HT-29 (cell line): ENCODE data around the gene PRKRIP1. TPM values are rescaled to one million over a fixed set of nuclear protein-coding genes. Genes with fewer than 3 reads are reported as not detected.
"Not testable (repeated sequence)": the region's sequence is repeated elsewhere in the genome, so short reads cannot be mapped to it uniquely, and the experiment has no call there.

Experiments used
- DNase-seq: peaks from one replicate; pipeline ENCODE4 v3.0.0-alpha.2; 2015; ENCODE audit warnings: low spot score
- total RNA-seq: library from RNA; depleted of rRNA; stranded (reverse); fragments of >200 nt; shearing (Covaris generic); gene quantifications from 2 replicates; pipeline ENCODE4 v1.2.3, GENCODE V29; 2014

The PRKRIP1 gene
- total RNA-seq, 1 experiment from 2014 or later = 38.8 TPM

DNA sequence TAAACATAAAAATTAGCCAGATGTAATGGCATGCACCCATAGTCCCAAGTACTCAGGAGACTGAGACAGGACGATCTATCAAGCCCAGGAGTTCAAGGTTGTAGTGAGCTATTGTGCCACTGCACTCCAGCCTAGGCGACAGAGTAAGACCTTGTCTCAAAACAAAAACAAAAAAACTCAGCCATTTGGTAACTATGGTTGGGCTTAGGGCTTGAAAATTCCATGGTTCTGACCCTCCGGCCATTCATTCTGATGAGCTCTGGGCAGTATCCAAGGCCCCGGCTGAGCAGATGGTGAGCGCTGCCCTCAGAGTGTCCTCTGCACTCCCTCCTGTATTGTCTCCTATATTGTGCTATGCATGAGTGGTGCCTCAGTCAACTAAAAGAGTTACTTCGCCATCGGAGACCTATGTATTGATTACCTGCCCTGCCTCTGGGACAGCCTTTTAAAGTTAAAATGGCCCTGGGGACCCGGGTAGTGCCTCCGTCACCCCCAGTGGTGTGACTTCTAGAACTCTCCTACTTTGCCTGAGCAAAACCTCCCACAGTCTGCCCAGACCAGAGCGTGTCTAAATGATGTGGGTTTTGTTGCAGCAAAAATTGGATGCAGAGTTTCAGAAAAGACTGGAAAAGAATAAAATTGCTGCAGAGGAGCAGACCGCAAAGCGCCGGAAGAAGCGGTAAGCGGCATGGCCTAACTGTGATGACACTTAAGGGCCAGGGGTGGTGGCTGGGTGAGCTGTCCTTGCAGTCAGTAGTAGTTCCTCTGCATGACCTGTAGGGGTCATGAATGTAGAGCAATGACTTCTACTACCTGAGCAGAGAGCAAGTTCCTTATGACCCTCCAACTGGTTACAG is 8.1 kb downstream of the PRKRIP1 start:
- DNase-seq = peak; percentile 82

DNA sequence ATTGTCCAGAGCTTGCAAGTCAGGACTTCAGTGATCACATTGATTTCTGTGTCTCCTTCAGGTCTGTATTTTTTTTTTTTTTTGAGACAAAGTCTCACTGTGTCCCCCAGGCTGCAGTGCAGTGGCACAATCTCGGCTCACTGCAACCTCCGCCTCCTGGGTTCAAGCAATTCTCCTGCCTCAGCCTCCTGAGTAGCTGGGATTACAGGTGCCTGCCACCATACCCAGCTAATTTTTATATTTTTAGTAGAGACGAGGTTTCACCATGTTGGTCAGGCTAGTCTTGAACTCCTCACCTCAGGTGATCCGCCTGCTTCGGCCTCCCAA is 8.7 kb downstream of the PRKRIP1 start:
- not testable (repeated sequence) for DNase-seq

DNA sequence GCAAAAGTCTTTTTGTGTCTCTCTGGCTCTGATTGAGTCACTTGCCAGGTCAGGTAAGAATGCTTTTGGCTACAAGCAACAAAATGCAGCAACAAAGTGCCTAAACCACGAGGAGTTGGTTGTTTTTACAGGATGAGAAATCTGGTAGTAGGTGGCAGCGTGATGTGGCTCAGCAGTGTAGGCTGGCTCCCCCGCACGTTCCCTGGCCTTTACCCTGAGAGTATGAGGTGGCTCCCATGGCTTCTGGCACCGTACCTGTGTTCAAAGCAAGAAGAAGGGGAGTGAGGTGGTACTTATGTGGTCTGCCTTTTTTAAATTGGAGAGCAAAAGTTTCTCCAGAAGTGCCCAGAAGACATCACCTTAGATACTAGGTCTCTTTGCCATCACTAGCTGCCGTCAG is 11.7 kb downstream of the PRKRIP1 start:
- no peak for DNase-seq

DNA sequence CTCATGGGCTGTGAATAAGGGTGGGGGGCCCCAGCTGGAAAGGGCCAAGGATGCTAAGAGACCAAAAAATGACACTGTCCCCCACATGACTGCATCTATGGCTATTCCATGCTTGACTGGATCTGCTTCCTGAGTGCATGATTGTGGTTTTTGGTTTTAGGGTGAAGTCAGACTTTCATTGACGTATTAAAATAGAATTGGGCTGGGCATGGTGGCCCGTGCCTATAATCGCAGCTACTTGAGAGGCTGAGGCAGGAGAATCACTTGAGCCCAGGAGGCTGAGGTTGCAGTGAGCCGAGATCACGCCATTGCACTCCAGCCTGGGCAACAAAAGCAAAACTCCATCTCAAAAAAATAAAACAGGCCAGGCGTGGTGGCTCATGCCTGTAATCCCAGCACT is 12.4 kb downstream of the PRKRIP1 start:
- not testable (repeated sequence) for DNase-seq

DNA sequence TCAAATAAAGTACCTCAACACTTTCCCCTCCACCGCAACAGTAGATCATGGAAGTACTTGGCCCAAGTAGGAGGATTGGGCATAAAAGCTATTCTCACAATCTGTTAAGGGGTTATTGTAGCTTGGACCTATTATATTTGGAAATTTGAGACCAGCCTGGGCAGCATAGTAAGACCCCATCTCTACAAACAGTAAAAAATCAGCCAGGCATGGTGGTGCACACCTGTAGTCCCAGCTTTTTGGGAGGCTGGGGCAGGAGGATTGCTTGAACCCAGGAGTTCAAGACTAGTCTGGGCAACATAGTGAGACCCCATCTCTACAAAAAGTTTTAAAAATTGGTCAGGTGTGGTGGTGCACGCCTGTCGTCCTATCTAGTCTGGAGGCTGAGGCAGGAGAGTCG is 13.2 kb downstream of the PRKRIP1 start:
- no peak for DNase-seq

DNA sequence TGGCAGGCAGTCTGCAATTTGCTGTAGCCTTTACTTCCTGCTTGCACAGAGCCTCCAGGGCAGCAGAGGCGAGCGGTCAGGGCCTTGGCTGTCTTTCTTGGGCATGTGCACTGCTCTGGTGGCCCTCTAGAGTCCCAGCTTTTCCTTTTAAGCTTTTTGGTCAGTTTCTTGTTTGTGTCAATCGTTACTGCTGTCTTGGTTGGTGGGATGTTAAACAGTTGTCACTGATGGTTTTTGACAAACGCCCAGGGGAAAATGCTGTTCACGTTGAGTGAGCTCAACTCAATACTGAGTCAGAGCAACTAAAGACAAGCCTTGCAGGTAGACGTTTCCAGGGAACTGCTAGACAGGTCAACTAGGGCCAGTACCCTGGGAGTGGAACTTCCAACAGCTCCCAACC is 14.0 kb downstream of the PRKRIP1 start:
- DNase-seq = no peak

DNA sequence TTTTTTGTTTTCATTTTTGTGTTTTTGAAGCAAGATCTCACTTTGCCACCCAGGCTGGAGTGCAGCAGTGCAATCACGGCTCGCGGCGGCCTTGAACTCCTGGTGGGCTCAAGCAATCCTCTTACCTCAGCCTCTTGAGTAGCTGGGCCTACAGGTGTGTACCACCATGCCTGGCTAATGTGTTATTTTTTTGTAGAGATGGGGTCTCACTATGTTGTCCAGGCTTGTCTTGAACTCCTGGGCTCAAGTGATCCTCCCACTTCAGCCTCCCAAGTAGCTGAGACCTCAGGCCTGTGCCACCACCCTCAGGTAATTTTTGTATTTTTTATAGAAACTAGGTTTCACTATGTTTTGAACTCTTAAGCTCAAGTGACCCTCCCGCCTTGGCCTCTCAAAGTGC is 14.8 kb downstream of the PRKRIP1 start:
- no peak for DNase-seq

DNA sequence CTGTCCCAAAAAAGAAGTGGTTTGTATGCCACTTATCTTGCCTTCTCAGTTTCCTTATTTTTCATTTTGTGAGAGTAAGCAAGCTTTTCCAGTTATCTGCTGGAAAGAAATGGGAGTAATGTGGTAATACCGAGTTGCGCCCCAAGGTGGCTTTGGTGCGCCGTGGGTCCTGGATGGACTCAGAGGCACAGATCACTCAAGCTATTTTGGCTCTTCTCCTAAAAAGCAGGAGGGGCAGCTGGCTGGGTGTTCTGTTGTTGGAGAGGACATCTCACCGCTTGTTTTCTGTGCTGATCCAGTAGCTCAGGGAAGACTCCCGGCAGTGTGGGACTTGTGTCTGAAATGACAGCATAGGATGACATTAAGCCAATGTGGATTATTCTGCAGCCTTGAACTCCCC is 16.4 kb downstream of the PRKRIP1 start:
- peak; percentile 50 for DNase-seq

DNA sequence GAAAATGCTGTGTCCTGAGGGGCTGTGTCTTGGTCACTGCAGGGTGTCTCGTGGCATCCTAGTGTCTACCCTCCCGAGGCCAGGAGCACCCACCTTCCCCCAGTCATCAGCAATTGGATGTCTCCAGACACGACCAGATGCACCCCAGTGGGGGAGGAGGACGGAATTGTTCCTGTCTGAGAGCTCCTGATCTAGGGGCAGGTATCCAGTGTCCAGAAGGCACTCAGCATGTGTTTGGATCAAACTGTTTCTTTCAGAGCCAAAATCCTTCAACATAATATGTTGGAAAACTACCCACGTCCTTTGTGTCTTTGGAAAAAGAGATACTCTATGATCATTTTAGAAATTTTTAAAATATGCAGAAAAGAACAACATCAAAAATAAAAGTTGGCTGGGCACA is 16.9 kb downstream of the PRKRIP1 start:
- no peak for DNase-seq

DNA sequence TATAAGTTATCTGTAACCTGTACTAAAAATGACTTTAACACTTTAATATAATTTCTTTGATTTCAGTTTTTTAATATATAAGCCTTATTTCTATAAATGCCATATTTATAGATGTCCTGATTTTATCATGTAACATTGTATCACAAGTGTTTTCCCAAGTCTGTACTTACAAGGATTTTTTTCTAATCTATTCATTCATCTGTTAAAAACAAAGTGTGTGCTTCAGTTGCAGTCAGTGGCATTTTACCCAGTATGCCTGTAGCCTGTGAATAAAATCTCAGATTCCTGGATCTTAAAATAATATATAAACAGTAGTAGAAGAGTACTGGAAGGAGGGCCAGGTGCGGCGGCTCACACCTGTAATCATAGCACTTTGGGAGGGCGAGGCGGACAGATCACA is 17.4 kb downstream of the PRKRIP1 start:
- DNase-seq = no peak

DNA sequence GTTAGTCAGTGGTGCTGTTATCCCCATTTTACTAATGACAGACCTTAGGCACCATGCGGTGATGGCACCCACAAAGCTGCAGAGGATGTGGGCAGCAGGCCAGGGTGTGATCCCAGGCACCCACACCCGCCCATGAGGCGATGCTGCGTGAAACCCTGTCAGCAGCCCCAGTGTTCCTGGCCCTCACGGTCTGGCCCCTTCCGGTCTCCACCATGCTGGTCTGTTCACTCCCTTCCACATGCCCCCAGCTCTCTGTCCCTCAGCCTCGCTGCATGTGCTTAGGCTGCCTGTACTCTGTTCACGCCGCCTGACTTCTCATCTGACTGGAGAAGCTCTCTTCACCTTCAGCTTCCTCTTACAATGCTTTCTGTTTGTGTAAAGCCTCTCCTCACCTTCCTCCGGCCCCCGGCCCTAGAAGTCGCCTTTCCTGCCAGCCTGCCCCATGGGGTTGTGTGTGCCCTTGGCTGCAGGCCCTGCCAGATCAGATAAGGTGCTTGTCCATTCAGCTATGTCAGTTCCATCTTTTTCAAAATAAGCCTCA is 19.6 kb downstream of the PRKRIP1 start:
- DNase-seq = no peak

DNA sequence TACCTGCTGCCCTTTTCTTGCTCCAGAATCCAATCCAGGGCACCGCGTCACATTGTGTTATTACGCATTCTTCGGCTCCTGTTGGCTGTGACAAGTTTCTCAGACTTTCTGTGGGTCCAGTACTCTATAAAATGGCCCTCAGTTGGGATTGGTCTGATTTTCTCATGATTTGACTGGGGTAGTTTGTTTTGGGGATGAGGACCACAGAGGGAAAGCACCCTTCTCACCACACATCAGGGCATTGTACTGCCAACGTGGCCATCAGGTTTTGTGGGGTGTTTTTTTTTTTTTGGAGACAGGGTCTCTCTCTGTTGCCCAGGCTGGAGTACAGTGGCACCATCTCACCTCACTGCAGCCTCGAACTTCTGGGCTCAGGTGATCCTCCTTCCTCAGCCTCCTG is 20.2 kb downstream of the PRKRIP1 start:
- DNase-seq = no peak

DNA sequence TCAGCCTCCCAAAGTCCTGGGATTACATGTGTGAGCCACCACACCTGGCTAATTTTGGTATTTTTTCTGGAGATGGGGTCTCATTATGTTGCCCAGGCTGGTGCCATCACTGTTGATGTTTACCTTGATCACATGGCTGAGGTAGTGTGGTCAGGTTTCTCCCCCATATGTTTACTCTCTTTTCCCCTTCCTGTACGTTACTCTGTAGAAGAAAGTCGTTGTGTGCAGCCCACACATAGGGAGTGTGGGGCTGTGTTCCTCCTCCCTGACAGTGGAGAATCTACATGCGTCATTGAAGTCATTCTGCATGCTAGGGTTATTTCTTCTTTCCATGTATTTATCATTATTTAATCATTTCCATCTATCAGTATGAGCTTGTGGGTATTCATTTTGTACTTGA is 20.9 kb downstream of the PRKRIP1 start:
- DNase-seq = no peak

DNA sequence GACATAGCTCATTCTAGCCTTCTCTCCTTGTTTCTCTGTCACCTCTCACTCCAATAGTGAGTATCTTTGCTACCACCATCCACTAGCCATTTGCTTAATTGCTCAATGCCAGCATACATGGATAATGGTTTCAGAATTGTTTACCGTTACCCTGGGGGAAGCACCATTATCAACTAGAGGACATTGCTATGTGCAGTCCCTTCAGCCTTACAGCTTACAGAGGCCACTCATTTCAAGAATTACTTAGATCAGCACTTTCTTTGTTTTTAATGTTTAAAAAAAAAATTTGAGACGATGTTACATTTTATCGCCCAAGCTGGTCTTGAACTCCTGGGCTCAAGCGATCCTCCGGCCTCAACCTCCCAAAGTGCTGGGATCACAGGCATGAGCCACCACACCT is 22.4 kb downstream of the PRKRIP1 start:
- no peak for DNase-seq

DNA sequence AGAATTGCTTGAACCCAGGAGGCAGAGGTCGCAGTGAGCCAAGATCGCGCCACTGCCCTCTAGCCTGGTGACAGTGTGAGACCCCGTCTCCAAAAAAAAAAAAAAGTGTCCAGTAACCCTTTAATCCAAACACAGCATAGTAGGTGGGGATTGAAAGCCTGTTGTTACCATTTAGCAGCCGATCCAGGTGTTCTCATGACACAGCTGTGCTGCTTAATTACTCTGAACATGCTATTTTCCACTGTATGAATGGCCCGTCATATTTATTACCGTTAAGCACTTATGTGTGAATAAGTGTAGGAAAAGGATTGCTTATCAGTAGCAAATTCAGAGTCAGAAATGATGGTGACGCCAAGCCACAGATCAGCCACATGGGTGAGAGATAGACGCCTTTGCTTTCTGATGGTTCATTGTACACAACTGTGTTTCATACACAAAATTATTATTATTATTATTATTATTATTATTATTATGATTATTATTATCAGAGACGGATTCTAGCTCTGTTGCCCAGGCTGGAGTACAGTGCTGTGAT is 25.6 kb downstream of the PRKRIP1 start:
- DNase-seq = no peak

DNA sequence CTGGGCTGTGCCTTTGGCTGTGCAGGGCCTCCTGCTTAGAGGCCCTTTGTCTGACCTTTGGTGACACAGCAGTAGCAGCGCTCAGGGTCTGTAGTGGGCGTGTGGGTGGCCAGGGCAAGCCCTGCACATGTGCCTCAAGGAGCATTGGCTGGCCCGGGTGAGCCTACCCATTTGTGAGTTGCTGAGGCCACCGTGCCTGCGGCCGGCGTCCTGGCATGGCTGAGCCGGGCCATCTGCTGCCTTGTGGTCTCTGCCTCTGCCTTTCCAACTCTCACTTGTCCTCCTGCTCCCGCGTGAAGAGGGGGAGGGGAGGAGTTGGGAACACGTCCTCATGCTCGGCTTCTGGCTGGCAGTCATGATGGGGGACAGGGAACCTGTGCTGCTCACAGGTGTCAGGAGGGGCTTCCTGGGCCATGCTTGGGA is 28.0 kb downstream of the PRKRIP1 start:
- no peak for DNase-seq

DNA sequence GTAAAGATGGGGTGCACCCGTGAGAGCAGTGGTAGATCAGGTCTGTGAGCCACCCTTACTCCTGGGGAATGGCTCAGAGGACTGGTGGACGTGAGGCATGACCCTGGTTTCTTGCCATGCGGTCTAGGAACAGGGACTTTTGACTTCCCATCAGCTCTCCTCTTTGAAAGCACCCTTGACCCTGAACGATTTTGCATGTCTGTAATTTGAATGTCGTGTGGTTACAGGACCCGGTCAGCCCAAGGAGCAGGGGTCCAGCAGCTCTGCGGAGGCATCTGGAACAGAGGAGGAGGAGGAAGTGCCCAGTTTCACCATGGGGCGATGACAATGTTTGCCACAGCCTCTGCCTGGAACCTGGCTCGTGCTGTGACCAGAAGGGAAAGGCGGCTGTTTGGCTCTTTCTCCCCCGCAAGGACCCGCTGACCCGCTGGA is 28.6 kb downstream of the PRKRIP1 start:
- no peak for DNase-seq

DNA sequence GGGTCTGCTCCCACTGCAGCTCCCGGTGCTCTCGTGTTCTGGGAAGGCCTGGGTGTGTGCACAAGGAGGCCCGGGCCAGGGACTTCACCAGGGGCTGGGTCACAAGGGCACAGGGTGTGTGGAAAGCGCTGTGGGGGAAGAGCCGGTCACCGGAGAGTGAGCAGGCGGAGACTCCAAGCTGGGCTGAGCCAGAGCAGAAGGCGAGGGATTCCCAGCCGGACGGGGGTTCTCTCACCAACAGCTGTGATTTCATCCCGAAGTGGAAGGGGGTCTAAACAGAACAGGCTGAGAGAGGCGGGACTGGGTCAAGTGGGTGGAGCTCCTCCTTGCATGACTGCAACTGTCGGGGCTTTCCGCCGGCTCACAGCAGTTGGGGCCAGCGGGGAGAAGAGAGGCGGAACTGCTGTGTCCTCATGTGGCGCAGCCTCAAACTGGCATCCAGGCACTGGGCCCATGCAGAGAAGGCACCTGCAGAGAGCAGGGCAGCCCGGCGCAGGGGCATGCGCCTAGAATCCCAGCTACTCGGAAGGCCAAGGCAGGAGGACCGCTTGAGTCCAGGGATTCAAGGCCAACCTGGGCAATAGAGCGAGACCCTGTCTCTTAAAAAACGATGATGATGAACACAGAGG is 29.6 kb downstream of the PRKRIP1 start:
- DNase-seq = no peak

DNA sequence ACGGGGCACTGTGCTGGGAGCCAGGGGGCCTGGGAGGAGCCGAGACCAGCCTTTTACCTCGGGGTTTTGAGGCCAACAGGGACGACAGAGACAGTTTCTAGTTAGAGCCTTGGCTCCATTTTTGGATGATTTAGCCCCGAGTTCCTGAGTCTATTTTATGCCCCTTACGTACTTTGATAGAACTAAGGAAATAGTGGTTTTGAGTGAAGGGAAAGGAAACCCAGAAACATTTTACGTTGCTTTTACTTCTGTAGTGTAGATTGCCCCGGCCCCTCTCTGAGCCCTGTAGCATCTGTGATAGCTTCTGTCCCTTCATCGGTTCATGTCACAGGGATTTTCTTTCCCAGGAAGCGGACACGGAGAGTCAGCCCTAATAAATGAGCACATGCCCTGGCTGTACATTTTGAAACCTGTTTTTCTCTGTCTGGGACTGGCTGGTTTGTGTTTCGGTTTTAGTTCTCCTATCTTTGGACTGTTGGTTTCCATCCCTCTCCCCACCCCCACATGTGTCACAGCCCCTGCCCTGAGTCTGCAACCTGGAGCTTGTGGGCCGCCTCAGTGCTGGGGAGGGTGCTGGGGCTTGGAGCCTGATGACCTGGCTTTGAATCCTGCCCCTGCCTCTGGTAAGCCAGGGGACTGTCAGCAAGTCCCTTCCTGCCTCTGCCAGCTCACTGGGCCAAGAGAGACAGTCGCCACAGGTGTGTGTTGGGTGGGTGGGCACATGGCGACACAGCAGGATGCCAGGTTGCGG is 30.3 kb downstream of the PRKRIP1 start:
- DNase-seq = no peak

DNA sequence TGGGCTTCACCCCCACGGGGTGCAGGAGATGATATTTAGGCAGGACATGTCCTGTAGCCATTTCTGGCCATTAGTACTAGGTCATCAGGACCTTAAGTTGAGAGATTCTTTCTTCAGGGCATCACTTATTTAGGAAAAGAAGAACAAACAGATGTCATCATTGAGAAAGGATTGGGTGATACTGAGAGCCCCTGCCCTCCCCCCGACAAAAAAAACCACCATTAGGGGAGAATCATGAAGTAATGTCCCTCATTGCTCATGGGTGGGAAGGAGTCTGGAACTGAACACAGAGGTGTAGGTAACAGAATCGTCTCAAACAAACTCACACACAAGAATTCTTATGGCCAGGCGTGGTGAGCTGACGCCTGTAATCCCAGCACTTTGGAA is 30.8 kb downstream of the PRKRIP1 start:
- no peak for DNase-seq

DNA sequence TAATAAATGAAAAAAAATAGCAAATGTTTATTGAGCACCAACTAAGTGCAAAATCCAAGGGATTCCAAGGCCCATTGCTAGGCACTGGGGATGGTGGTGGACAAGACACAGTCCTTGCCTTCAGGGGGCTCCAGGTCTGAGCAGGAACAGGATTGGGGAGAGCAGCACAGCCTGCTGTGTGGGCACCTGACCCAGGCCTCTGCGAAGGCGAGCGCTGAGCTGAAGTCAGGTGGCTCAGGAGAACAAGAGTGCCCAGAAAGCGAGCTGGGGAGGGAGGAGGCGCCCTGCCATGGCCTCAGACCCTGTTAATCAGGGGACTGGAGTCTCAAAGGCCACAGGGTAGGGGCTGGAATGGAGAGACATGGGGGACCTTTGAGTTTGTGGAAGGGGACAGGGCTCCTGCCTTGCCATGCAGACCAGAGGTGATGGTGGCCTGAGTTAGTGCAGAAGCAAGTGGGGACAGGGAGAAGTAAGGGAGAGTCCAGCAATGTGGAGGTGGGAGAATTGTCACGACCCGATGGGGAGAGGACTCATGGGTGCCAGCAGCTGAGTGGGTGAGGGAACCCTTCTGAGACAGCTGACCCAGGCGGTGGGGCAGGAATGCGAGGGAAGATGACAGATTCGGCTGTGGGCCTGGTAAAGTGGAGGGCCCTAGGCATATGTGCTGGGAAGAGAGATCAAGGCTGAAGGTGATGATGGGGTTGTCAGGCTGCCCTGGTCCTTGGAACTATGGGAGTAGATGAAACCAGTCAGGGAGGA is 33.2 kb downstream of the PRKRIP1 start:
- DNase-seq = no peak
